A549 (cell line): ENCODE data around the gene SYTL2.

ENCODE experiments used
- CEBPB ChIP-seq, 2 experiments: fragments of >200 bp in 1 of 2; sonication (Bioruptor Twin) in 1 of 2; formaldehyde crosslinking in 1 of 2; IDR thresholded peaks; 2 replicates each; pipeline ENCODE4 v1.6.1; 2012 to 2016
- EP300 ChIP-seq, 2 experiments: fragments of >200 bp; sonication (Bioruptor Twin); formaldehyde crosslinking; IDR thresholded peaks; 2 replicates in 1 of 2; 3 replicates in 1 of 2; pipeline ENCODE4 v1.6.1; 2016 to 2017
- HDAC2 ChIP-seq: fragments of 200-600 bp; sonication (generic); IDR thresholded peaks from 2 replicates; pipeline ENCODE4 v1.6.1; 2016
- NFE2L2 ChIP-seq: fragments of 150-350 bp; conservative IDR thresholded peaks from 2 replicates; pipeline ENCODE4 v1.6.1; 2014; ENCODE audit warnings: low read length
- PHF8 ChIP-seq: fragments of 200-600 bp; sonication (generic); IDR thresholded peaks from 2 replicates; pipeline ENCODE4 v1.6.1; 2016; ENCODE audit warnings: low read depth, mild to moderate bottlenecking, antibody characterized with exemption, moderate library complexity, borderline replicate concordance
- POLR2A ChIP-seq: IDR thresholded peaks from 2 replicates; pipeline ENCODE4 v1.6.1; 2012; ENCODE audit warnings: mild to moderate bottlenecking, low read length
- TF ChIP-seq, protein P1 (sequence below): fragments of >200 bp; sonication (Bioruptor Twin); formaldehyde crosslinking; IDR thresholded peaks from 3 replicates; pipeline ENCODE4 v1.5.1; 2016

DNA sequence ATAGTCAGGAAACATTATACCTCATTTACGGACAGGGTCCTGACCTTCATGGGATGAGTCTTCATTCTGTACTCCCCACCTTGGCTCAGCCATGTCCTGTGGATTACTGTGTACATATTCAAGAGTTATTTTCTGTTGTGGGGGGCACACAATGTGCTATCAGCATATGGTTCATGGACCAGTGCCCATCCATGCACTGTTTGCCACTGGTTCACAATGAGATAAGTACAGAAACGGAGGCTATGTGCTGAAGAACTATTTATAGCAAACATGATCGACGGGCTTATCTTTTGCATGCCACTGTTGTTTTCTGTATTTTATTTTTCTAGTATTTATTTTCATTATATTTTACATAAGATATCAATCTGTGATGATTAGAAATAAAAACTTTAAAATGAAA lies 68.6 kb downstream of the SYTL2 start:
- TF ChIP-seq POLR2A (no peak), NFE2L2 (no peak), EP300 (IDR thresholded peaks at IDR 0.05) (no peak), CEBPB (IDR thresholded peaks at IDR 0.05) (no peak), HDAC2 (no peak), PHF8 (no peak)
- TF ChIP-seq, protein P1, sequence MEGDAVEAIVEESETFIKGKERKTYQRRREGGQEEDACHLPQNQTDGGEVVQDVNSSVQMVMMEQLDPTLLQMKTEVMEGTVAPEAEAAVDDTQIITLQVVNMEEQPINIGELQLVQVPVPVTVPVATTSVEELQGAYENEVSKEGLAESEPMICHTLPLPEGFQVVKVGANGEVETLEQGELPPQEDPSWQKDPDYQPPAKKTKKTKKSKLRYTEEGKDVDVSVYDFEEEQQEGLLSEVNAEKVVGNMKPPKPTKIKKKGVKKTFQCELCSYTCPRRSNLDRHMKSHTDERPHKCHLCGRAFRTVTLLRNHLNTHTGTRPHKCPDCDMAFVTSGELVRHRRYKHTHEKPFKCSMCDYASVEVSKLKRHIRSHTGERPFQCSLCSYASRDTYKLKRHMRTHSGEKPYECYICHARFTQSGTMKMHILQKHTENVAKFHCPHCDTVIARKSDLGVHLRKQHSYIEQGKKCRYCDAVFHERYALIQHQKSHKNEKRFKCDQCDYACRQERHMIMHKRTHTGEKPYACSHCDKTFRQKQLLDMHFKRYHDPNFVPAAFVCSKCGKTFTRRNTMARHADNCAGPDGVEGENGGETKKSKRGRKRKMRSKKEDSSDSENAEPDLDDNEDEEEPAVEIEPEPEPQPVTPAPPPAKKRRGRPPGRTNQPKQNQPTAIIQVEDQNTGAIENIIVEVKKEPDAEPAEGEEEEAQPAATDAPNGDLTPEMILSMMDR = no peak
